SH-SY5Y (cell line): ENCODE measurements around the gene ADAMTS17.

Experiments
- GATA2 ChIP-seq: IDR thresholded peaks from 2 replicates; pipeline ENCODE4 v1.6.1; 2011; ENCODE audit warnings: mild to moderate bottlenecking, low read depth, low read length
- GATA3 ChIP-seq: IDR thresholded peaks from 2 replicates; pipeline ENCODE4 v1.6.1; 2011; ENCODE audit warnings: low read depth, mild to moderate bottlenecking, low read length, moderate library complexity

The ADAMTS17 gene, protein sequence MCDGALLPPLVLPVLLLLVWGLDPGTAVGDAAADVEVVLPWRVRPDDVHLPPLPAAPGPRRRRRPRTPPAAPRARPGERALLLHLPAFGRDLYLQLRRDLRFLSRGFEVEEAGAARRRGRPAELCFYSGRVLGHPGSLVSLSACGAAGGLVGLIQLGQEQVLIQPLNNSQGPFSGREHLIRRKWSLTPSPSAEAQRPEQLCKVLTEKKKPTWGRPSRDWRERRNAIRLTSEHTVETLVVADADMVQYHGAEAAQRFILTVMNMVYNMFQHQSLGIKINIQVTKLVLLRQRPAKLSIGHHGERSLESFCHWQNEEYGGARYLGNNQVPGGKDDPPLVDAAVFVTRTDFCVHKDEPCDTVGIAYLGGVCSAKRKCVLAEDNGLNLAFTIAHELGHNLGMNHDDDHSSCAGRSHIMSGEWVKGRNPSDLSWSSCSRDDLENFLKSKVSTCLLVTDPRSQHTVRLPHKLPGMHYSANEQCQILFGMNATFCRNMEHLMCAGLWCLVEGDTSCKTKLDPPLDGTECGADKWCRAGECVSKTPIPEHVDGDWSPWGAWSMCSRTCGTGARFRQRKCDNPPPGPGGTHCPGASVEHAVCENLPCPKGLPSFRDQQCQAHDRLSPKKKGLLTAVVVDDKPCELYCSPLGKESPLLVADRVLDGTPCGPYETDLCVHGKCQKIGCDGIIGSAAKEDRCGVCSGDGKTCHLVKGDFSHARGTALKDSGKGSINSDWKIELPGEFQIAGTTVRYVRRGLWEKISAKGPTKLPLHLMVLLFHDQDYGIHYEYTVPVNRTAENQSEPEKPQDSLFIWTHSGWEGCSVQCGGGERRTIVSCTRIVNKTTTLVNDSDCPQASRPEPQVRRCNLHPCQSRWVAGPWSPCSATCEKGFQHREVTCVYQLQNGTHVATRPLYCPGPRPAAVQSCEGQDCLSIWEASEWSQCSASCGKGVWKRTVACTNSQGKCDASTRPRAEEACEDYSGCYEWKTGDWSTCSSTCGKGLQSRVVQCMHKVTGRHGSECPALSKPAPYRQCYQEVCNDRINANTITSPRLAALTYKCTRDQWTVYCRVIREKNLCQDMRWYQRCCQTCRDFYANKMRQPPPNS

DNA sequence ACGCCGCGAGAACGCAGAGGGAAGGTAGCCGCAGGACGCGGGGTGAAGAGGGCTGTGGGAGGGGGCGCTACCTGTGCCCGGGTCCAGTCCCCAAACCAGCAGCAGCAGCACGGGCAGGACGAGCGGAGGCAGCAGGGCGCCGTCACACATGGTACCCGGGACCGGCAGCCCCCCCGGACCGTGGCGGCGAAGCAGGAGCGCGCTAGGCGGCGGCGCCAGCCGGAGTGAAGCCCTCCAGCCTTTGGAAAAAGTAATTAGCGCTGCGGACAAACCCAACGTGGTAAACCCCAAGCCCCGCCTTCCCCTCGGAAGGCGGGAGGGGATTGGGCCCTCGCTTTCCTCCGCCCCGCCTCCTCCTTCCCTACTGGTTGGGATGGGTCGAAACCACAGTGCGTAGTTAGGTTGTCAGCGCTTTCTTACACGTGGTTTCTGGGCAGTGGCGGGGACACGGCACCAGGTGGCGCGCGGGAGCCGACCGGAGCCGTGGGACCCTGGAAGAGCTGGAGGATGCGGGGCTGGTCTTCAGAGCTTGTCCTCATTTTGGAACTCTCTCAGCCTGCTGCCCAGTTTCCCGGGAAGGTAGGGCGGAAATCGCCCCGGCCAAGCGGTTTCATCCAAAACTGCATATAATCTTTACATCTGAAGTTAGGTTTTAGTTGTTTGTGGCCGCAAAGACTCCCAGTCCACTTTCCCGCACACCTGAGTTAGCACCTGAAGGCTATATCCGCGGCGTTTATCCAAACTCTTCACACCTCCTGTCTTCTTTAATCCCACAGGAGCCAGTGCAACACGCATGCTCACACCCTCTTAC is at the start of gene ADAMTS17:
Gene ADAMTS17, minus strand, starts transcription at position 226 of the 811 bp plus-strand sequence. Its CDS starts 76 bp downstream, at position 150.
- TF ChIP-seq GATA2 = 0 out of 2 replicates have a peak, but pooled peaks have one; percentile 16
- no peak for TF ChIP-seq GATA3

DNA sequence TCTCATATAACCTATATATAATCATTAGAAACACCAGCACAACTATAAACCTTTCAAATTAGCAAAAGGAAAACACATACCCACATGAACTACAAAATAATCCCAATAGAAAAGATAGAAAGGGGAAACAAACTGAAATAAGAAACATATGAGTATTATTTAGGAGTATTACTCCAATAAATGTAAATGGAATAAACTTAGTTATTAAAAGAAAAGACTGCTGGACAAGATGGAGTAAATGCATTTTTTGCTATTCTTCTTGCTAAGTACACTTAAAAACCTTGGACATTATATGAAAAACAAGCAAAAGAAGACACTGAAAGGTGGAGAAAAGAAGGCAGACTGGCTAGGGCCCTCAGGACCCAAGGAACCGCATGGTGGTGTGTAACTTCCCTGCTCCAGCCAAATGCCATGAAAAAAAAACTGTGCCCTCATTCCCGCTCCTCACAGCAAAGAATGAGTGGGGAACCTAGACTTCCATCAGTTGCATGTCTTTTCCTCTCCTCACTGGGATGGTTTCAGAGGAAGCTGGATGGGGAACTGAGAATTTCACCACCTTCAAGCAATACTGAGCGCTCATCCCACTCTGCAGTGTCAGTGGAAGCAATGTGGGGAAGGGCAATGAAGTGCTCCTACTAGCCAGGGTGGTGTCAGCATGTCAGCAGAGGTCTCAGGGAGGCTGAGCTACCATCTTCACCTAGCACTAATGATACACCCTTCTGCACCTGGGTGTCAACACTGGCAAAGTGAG is 43.7 kb upstream of the ADAMTS17 start:
- TF ChIP-seq GATA2 (no peak), GATA3 (no peak)

DNA sequence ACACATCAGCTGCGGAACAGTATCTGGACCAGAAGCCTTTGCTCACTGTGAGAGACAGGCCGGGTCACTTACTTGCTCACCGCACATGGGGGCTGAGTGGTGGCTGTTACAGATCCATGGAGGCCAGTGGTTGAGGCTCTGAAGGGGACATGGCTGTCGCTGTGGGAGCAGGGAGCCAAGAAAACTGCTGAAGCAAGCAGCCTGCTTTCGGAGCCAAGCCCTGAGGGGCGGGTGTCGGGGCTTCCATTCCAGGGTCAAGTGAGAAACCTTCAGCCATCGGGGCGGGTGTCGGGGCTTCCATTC is 42.3 kb upstream of the ADAMTS17 start:
- no peak for TF ChIP-seq GATA2
- no peak for TF ChIP-seq GATA3

DNA sequence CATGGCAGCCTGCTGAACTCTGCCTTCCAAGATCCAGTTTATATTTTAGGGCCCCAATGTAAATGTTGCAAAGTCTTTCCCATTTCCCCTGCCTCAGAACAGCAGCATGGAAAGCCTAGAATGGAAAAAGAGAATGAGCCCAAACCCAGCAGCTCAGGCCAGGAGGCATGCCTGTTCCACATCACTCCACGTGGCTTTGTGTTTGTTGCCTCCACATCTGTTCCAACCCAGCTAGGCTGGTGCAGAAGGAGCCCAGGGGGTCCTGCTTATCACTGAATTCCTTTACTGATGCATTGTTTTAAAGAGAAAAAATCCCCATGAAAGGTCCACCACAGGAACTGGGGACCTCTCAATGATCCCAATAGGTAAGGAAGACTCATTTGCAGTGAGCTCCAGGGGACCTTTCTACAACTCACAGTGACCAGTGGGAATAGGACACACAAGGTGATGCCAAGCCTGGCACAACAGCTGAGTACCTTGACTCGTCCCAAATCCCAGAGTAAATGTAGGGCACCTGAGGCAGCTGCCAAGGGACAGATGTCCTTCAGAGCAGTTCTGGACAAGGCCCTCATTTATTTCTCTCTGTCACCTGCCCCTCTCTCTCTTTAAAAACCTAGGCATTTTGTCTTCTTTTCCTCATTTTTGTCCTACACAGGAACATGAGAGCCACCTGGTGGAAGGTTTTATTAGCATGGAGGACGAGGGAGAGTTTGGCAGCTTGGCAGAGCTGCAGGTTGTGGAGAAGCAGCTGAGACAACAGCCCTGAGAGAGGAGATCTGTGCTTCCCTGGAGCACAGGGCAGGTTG is 41.7 kb upstream of the ADAMTS17 start:
- TF ChIP-seq GATA2 (no peak), GATA3 (no peak)

DNA sequence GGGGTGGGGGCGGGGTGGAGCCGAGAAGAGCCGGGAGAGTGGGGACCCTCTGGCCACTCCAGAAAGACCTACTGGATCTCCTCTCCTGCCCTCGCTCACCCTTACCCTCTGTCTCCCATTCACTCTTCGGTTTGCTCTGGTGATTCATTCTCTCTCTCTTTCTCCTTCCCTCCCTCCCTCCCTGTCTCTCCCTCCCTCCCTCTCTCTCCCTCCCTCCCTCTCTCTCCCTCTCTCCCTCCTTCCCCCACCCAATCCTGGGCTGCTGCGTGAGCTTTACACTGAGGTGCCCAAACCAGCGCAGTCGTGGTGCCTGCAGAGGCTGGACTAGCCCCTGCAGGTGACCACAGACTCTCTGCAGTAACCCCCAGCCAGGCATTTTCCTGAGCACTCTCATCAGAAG is 32.2 kb upstream of the ADAMTS17 start:
- TF ChIP-seq GATA2 (no peak), GATA3 (no peak)

DNA sequence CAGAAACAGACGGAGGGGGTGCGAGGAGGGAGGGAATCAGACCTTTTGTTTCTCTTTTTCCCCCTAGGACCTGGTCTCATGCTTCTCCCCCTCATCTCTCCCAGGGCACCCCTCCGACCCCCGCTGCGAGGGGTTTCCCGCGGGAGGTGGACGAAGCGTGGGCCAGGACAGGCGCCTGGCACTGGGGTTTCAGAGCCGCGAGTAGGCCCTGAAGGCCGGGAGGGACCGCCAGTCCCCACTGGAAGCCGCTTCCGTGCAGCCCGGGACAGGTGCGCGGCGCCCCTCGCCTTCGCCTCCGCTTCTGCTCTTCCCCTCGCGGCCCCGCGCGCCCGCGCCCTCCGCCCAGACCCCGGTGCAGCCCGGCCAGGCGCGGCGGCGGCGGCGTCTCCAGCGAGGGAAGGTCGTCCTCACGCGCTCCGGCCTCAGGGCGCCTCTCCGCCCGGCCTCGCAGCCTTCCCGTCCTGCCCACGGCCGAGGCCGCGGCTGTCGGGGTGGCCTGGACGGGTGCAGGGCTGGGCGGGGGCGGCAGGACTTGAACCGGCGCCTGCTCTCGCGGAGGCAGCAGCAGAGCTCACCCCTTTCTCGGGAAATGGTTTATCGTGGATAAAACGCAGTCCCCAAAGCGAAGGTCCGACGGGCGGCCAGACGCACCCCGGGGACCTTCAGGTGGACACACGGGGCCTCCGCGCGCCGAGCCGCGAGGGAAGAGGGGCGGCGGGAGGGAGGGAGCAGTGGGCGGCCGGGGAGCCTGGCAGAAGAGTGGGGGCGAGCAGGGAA is 31.5 kb upstream of the ADAMTS17 start:
- TF ChIP-seq GATA2 = no peak
- TF ChIP-seq GATA3 = no peak

DNA sequence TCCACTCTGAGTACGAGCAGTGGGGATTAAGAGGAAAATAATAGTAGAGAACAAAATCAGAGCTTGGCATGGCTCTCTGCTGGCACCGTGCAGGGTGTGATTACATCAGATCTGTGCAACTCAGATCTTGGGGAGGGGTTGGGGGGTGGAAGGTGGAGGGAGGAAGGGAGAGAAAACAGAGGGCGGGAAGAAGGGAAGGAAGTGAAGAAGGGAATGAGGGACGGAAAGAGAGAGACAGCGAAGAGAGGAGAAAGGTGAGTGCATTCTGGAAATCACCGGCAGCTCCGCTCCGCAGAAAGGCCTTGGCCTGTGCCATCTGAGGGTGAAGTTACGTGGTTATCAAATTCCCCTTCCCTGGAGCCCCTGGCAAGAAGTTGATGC is 31.0 kb upstream of the ADAMTS17 start:
- TF ChIP-seq GATA3 = no peak
- 0 out of 2 replicates have a peak, but pooled peaks have one; percentile 17 for TF ChIP-seq GATA2

DNA sequence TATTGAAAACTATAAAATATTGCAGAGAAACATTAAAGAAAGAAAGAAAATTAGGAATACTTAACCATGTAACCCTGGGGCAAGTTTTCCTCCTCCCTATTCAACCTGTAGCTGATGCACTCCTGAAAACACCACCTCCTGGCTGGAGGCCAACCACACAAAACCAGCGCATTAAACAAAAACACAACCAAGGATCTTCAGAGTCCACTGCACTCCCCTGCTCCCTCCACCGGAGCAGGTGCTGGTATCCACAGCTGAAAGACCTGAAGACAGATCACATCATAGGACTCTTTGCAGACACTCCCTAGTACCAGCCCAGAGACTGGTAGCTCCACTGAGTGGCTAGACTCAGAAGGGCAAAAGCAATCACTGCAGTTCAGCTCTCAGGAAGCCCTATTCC is 13.6 kb upstream of the ADAMTS17 start:
- no peak for TF ChIP-seq GATA3
- no peak for TF ChIP-seq GATA2

DNA sequence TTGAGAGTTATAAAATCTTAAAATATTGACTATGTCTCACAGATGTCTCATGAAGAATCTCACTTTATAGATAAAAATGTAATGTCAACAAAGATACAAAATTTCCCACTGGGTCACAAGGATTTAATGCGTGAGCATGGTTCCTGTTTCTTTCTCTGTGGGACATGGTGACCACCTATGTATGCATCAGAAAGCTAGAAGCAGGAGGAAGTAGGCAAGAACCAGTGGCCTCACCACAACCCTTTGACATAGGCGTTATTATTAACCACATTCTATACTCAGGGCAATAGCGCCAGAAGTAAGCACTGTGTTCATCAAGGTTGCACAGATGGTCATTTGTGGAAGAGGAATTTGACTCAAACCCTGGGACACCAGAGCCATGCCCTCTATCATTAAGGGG is 11.7 kb upstream of the ADAMTS17 start:
- TF ChIP-seq GATA2 (no peak), GATA3 (no peak)

DNA sequence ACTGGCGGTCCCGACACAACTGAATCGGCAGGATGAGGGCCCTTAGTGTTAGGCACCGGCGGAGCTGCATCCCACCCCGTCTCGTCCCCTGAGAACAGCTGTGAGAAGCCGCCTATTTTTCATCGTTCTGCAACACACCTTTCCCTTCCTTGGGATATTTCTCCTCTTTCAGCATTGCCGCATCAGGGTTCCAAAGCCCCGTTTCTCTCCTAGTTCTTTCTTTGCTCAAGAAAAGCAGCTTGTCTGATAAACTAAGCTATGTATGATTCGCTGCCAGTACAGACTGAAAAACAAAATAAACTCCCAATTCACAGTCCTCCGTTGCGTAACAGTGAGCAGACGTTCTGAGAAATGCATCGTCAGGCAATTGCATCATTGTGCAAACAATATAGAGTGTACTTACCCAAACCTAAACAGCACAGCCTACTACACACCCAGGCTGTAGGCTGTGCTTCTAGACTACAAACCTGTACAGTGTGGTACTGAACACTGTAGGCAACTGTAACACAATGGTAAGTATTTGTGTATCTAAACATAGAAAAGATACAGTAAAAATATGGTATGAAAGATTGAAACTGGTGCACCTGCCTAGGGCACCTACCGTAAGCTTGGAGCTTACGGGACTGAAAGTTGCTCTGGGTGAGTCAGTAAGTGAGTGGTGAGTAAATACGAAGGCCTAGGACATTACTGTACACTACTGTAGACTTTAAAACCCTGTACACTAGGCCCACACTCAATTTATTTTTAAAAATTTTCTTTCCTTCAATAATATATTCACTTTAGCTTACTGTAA is 8.9 kb upstream of the ADAMTS17 start:
- TF ChIP-seq GATA2 (no peak), GATA3 (no peak)

DNA sequence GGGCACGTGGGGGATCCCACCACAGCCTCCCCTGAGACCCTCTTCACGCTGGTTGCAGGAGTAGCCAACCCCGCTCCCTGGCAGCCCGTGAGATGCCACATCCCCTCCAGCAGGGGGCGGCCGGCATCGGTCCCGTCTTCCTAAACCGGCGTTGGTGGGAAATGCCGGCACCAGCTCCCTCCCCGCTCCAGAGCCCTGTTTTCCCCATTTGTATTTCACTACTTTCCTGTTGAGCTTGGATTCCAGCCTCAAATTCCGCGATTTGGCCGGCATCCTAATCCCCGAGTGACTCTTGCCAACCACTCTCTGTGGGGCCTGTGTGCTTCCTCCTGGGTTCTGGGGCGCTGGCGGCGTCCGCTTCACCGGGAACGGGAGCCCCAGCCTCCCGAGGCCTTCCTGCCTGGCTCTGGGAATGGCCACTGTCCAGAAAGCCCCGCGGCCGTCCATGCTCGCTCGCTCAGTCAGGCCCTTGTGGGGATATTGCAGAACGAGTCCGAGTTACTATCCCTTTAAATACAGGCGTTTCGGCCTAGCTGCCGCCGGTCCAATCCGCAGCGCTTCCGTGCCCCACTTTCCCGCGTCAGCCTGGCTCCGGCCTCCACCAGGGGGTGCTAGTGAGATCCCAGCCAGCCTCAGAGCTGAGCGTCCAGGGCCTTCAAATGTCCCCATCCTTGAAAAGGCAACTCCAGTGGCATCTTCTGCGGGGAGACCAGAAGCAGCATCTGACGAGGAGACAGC is 8.1 kb upstream of the ADAMTS17 start:
- TF ChIP-seq GATA3 (no peak), GATA2 (no peak)

DNA sequence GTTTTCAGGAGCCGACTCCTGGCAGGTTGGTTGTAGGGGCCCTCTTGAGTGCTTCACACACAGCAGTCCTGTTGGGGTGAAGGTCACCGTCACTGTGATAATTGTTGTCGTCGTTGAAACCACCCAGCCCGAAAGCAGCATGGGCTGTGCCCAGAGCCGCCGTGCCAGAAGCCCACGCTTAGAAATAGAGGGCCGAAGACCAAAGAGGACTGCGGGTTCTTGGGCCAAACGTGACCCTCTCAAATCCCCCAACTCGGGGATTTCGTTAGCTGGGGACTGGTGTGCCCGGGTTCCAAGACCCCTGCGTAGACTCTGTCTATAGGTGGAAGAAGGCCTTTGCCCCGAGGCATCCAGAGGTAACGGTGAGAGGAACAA is 7.5 kb upstream of the ADAMTS17 start:
- TF ChIP-seq GATA2 = no peak
- no peak for TF ChIP-seq GATA3
